WTC11 (cell line): ENCODE data around the gene TSPAN6. TPM values are rescaled to one million over a fixed set of nuclear protein-coding genes. Genes with fewer than 3 reads are reported as not detected.

Experiments
- ATAC-seq: fragments of 200-7000 bp; cut with Tn5 transposase; 2 replicates; pipeline ENCODE4 v1.10.0; 2021; ENCODE audit warnings: mild to moderate bottlenecking, moderate library complexity
- CTCF ChIA-PET: fragments of 300-600 bp; sonication (Branson Sonifier 250); formaldehyde crosslinking; loops from one replicate; lab custom pipeline; 2021; ENCODE audit warnings: antibody characterized with exemption; lab: Charles Lee
- POLR2A ChIA-PET: fragments of 350-600 bp; sonication (Branson Sonifier 250); formaldehyde crosslinking; loops from one replicate; lab custom pipeline; 2021; ENCODE audit warnings: antibody characterized with exemption; lab: Charles Lee
- DNase-seq: peaks from one replicate; pipeline ENCODE4 v3.0.0; 2021; ENCODE audit warnings: low spot score
- H3K27ac Mint-ChIP-seq: 2 replicates; pipeline ENCODE4 v1.8.0; 2021; ENCODE audit warnings: mixed read lengths
- H3K27me3 Mint-ChIP-seq: 2 replicates; pipeline ENCODE4 v1.8.0; 2021; ENCODE audit warnings: low read depth, mild to moderate bottlenecking, moderate library complexity, mixed read lengths
- H3K36me3 Mint-ChIP-seq: 2 replicates; pipeline ENCODE4 v1.8.0; 2021; ENCODE audit warnings: mixed read lengths
- H3K4me1 Mint-ChIP-seq: 2 replicates; pipeline ENCODE4 v1.8.0; 2022; ENCODE audit warnings: mixed read lengths
- H3K4me3 Mint-ChIP-seq: 2 replicates; pipeline ENCODE4 v1.8.0; 2021; ENCODE audit warnings: mild to moderate bottlenecking, moderate library complexity, mixed read lengths
- H3K9me3 Mint-ChIP-seq: 2 replicates; pipeline ENCODE4 v1.8.0; 2021; ENCODE audit warnings: mixed read lengths
- AR ChIP-seq: fragments of 250-450 bp; sonication (Bioruptor Pico); IDR thresholded peaks from 2 replicates; pipeline ENCODE4 v1.9.0; 2021; ENCODE audit warnings: mild to moderate bottlenecking
- ATF6 ChIP-seq: sonication (generic); formaldehyde crosslinking; IDR thresholded peaks from 2 replicates; pipeline ENCODE4 v1.8.1; 2023; ENCODE audit warnings: mild to moderate bottlenecking, missing genetic modification reagents
- CBFB ChIP-seq: sonication (generic); formaldehyde crosslinking; IDR thresholded peaks from 2 replicates; pipeline ENCODE4 v1.8.1; 2022; ENCODE audit warnings: mild to moderate bottlenecking, low read depth, missing genetic modification reagents
- CDX4 ChIP-seq: fragments of 250-450 bp; sonication (Bioruptor Pico); IDR thresholded peaks from 2 replicates; pipeline ENCODE4 v1.9.0; 2021; ENCODE audit warnings: moderate library complexity, mild to moderate bottlenecking, inconsistent platforms, borderline replicate concordance
- CREB1 ChIP-seq: sonication (generic); formaldehyde crosslinking; IDR thresholded peaks from 2 replicates; pipeline ENCODE4 v1.8.0; 2023; ENCODE audit warnings: mild to moderate bottlenecking, missing genetic modification reagents
- CREM ChIP-seq: sonication (generic); formaldehyde crosslinking; IDR thresholded peaks from 2 replicates; pipeline ENCODE4 v1.8.1; 2022; ENCODE audit warnings: mild to moderate bottlenecking, missing genetic modification reagents, moderate library complexity
- E2F5 ChIP-seq: sonication (generic); formaldehyde crosslinking; IDR thresholded peaks from 2 replicates; pipeline ENCODE4 v1.8.1; 2022; ENCODE audit warnings: mild to moderate bottlenecking, moderate library complexity, missing genetic modification reagents
- ESRRA ChIP-seq: sonication (generic); formaldehyde crosslinking; IDR thresholded peaks from 2 replicates; pipeline ENCODE4 v1.8.1; 2022; ENCODE audit warnings: mild to moderate bottlenecking, missing genetic modification reagents, borderline replicate concordance
- FOXP1 ChIP-seq: sonication (generic); formaldehyde crosslinking; IDR thresholded peaks from 2 replicates; pipeline ENCODE4 v1.8.0; 2022; ENCODE audit warnings: missing genetic modification reagents, mild to moderate bottlenecking, moderate library complexity, borderline replicate concordance
- GABPB1 ChIP-seq: sonication (generic); formaldehyde crosslinking; IDR thresholded peaks from 2 replicates; pipeline ENCODE4 v1.8.1; 2023; ENCODE audit warnings: mild to moderate bottlenecking, missing genetic modification reagents
- GTF2I ChIP-seq: fragments of 250-450 bp; sonication (Bioruptor Pico); conservative IDR thresholded peaks from 2 replicates; pipeline ENCODE4 v1.4.0; 2021; ENCODE audit warnings: mild to moderate bottlenecking
- IRF1 ChIP-seq: sonication (generic); formaldehyde crosslinking; IDR thresholded peaks from 2 replicates; pipeline ENCODE4 v1.8.0; 2023; ENCODE audit warnings: missing genetic modification reagents
- JAZF1 ChIP-seq: fragments of 250-450 bp; sonication (Bioruptor Pico); IDR thresholded peaks from 2 replicates; pipeline ENCODE4 v1.9.0; 2021; ENCODE audit warnings: moderate library complexity, mild to moderate bottlenecking, inconsistent platforms
- JUN ChIP-seq: sonication (generic); formaldehyde crosslinking; IDR thresholded peaks from 2 replicates; pipeline ENCODE4 v1.8.0; 2023; ENCODE audit warnings: mild to moderate bottlenecking, missing genetic modification reagents
- MLX ChIP-seq: sonication (generic); formaldehyde crosslinking; IDR thresholded peaks from 2 replicates; pipeline ENCODE4 v1.8.1; 2023; ENCODE audit warnings: mild to moderate bottlenecking, missing genetic modification reagents, moderate library complexity
- NR2C2 ChIP-seq: sonication (generic); formaldehyde crosslinking; IDR thresholded peaks from 2 replicates; pipeline ENCODE4 v1.8.0; 2022; ENCODE audit warnings: mild to moderate bottlenecking, missing genetic modification reagents
- SOX15 ChIP-seq: fragments of 250-450 bp; sonication (Bioruptor Pico); IDR thresholded peaks from 2 replicates; pipeline ENCODE4 v1.9.0; 2021; ENCODE audit warnings: mild to moderate bottlenecking
- SP1 ChIP-seq: sonication (generic); formaldehyde crosslinking; conservative IDR thresholded peaks from 2 replicates; pipeline ENCODE4 v1.8.1; 2022; ENCODE audit warnings: missing genetic modification reagents
- TEAD1 ChIP-seq: sonication (generic); formaldehyde crosslinking; IDR thresholded peaks from 2 replicates; pipeline ENCODE4 v1.8.0; 2022; ENCODE audit warnings: mild to moderate bottlenecking, missing genetic modification reagents
- TEAD4 ChIP-seq: sonication (generic); formaldehyde crosslinking; IDR thresholded peaks from 2 replicates; pipeline ENCODE4 v1.8.0; 2022; ENCODE audit warnings: mild to moderate bottlenecking, missing genetic modification reagents
- USF1 ChIP-seq: sonication (generic); formaldehyde crosslinking; IDR thresholded peaks from 2 replicates; pipeline ENCODE4 v1.8.0; 2022; ENCODE audit warnings: mild to moderate bottlenecking, missing genetic modification reagents
- ZBTB21 ChIP-seq: sonication (generic); formaldehyde crosslinking; IDR thresholded peaks from 2 replicates; pipeline ENCODE4 v1.8.1; 2023; ENCODE audit warnings: mild to moderate bottlenecking, missing genetic modification reagents, borderline replicate concordance
- ZNF232 ChIP-seq: sonication (generic); formaldehyde crosslinking; IDR thresholded peaks from 2 replicates; pipeline ENCODE4 v1.8.0; 2022; ENCODE audit warnings: mild to moderate bottlenecking, missing genetic modification reagents
- ZNF263 ChIP-seq: sonication (generic); formaldehyde crosslinking; IDR thresholded peaks from 2 replicates; pipeline ENCODE4 v1.8.1; 2022; ENCODE audit warnings: low read depth, mild to moderate bottlenecking, moderate library complexity, missing genetic modification reagents
- ZNF396 ChIP-seq: fragments of 250-450 bp; sonication (Bioruptor Pico); IDR thresholded peaks from 2 replicates; pipeline ENCODE4 v1.8.0; 2021; ENCODE audit warnings: mild to moderate bottlenecking, moderate library complexity, borderline replicate concordance
- total RNA-seq: library from RNA; stranded (reverse); gene quantifications from 3 replicates; pipeline ENCODE4 v1.2.3, GENCODE V29; 2021

The TSPAN6 gene
- total RNA-seq, 1 experiment from 2014 or later = 47.0 TPM

- no peak for DNase-seq
- H3K27me3 Mint-ChIP-seq = peaks cover 3% of the 10 kb centered on the region
- CTCF ChIA-PET = interaction anchor here (3.8 kb wide), 1 partner anchor 8 kb away, joined by 14 read pairs; the partner anchor contains the start of gene TSPAN6
- no peak overlapping the region for H3K4me3 Mint-ChIP-seq
- TF ChIP-seq IRF1 = no peak
- no peak for TF ChIP-seq NR2C2 (CRISPR knock-in tag)
- TF ChIP-seq ZBTB21 = no peak
- no peak for TF ChIP-seq GTF2I (CRISPR knock-in tag)
- no peak for TF ChIP-seq JUN (CRISPR knock-in tag)
- no peak for TF ChIP-seq ESRRA
- TF ChIP-seq, all 79 proteins: peak for 0
- Mint-ChIP-seq H3K27ac (no peak overlapping the region), H3K9me3 (no peaks in the 10 kb centered on the region), H3K4me1 (peaks cover 50% of the 10 kb centered on the region), H3K36me3 (no peaks in the 10 kb centered on the region)
- ATAC-seq = no peak
- POLR2A ChIA-PET = no interaction called here
These were observed 8.5 kb upstream of the TSPAN6 start for GRCh38 chrX:100645106-100645505.

- CTCF ChIA-PET = interaction anchor here (3.8 kb wide), 1 partner anchor 7 kb away, joined by 14 read pairs; the partner anchor contains the start of gene TSPAN6
- Mint-ChIP-seq H3K27ac (no peak within 1 kb of the TSS), H3K9me3 (no peaks in the 10 kb centered on the region), H3K36me3 (no peaks in the 10 kb centered on the region), H3K4me3 (no peak within 1 kb of the TSS), H3K4me1 (peaks cover 41% of the 10 kb centered on the region), H3K27me3 (peaks cover 3% of the 10 kb centered on the region)
- ATAC-seq = no peak
- DNase-seq = no peak
- POLR2A ChIA-PET = interaction anchor here (0.6 kb wide), 1 partner anchor 26 kb away, joined by 6 read pairs; no protein-coding TSS in a partner anchor
- TF ChIP-seq SP1 (CRISPR knock-in tag) (no peak), SOX15 (CRISPR knock-in tag) (no peak), TEAD1 (CRISPR knock-in tag) (no peak), USF1 (no peak), CREB1 (CRISPR knock-in tag) (no peak), MLX (CRISPR knock-in tag) (no peak), AR (CRISPR knock-in tag) (no peak), CREM (CRISPR knock-in tag) (no peak), JAZF1 (CRISPR knock-in tag) (no peak), ZNF396 (no peak), FOXP1 (CRISPR knock-in tag) (no peak), GABPB1 (no peak)
These were observed 7.6 kb upstream of the TSPAN6 start, which contains the start of gene SRPX2 for GRCh38 chrX:100643956-100644860. Gene SRPX2 (plus strand): TSS chrX:100644199. CDS start chrX:100646323, 2,124 bp downstream.

- Mint-ChIP-seq H3K4me1 (peaks cover 36% of the 10 kb centered on the region), H3K27me3 (peaks cover 3% of the 10 kb centered on the region), H3K9me3 (no peaks in the 10 kb centered on the region), H3K4me3 (no peak overlapping the region), H3K27ac (no peak overlapping the region), H3K36me3 (no peaks in the 10 kb centered on the region)
- ChIA-PET CTCF (no interaction called here), POLR2A (interaction anchor here (0.6 kb wide), 1 partner anchor 25 kb away, joined by 6 read pairs; no protein-coding TSS in a partner anchor)
- DNase-seq (no peak), ATAC-seq (no peak)
- TF ChIP-seq ZNF232 (CRISPR knock-in tag) (no peak), CDX4 (CRISPR knock-in tag) (no peak), CBFB (no peak), ATF6 (CRISPR knock-in tag) (no peak), TEAD4 (CRISPR knock-in tag) (no peak), ZNF263 (CRISPR knock-in tag) (no peak), E2F5 (CRISPR knock-in tag) (no peak)
These were observed 6.6 kb upstream of the TSPAN6 start for GRCh38 chrX:100643212-100643611.
